ENCODE data around the gene NAAA. TPM values are rescaled to one million over a fixed set of nuclear protein-coding genes. Genes with fewer than 3 reads are reported as not detected.

The NAAA gene
- polyA plus RNA-seq, 1 of the 3 experiments (the other 2 are of a cell fraction) = 3.5 TPM

DNA sequence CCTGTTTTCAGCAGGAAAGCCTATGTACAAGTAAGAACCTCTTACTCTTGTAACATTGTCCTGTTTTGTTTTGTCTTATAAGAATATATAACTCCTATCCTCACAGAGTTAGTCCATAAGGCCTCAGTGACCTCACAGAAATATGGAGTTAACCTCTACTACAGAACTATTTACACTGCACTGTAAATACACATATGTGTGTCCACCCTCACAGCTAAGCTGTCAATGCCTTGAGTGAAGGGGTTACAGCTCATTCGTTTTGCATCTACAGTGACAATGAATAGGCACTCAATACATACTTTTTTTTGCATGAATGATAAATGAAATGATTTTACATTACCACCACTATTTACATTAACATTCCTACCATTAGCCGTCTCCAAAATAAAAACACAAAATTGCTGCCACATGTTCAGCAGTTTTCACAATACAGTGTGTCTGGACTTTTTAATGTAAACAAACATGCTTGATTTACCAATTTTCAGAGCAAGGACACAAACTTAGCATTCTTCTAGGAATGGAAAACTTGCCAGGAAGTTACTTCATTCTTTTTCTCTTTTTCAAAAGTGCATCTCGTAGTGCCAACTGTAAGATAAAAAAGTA, 9.5 kb upstream of the NAAA start (continued):
- TF ChIP-seq, protein P1, sequence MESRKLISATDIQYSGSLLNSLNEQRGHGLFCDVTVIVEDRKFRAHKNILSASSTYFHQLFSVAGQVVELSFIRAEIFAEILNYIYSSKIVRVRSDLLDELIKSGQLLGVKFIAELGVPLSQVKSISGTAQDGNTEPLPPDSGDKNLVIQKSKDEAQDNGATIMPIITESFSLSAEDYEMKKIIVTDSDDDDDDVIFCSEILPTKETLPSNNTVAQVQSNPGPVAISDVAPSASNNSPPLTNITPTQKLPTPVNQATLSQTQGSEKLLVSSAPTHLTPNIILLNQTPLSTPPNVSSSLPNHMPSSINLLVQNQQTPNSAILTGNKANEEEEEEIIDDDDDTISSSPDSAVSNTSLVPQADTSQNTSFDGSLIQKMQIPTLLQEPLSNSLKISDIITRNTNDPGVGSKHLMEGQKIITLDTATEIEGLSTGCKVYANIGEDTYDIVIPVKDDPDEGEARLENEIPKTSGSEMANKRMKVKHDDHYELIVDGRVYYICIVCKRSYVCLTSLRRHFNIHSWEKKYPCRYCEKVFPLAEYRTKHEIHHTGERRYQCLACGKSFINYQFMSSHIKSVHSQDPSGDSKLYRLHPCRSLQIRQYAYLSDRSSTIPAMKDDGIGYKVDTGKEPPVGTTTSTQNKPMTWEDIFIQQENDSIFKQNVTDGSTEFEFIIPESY (IDR thresholded peaks at IDR 0.05; ENCODE audit: borderline replicate concordance, low read depth) = no peak
- no peak for TF ChIP-seq RAD21 (IDR thresholded peaks at IDR 0.05; ENCODE audit: low read length)

DNA sequence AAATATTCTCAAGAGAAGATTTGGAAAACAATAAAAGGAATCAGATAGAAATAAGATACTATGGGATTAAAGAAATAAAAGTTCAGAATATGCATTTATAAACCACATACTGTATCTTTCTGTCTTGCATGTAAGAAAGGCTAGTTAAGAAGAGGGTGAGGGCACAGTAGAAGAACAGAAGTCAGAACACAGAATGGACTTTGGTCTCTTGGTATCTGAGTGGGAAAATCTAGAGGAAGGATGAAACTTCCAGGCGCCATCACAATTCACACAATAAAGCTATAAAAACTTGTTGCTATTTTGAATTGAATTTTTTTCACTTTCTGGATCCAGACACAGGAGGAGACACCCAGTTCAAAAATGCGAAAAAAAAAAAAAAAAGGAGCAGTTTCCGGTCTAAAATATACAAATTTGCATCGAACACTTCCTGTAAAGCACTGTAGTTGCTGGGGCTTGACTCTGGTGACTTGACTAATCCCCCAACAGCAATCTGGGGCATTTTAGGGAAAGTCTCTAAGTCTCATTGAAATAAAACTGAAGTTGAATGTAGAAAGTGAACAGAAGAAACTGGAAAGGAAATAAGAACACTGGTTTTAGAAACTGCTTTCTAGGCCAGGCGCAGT, 8.1 kb upstream of the NAAA start:
- H3K4me2 ChIP-seq = no peak overlapping the region
- no peaks in the 10 kb centered on the region for H3K4me1 ChIP-seq (ENCODE audit: control insufficient read depth in 1 of 2, insufficient read depth in 2 of 2, low read depth in 1 of 2, low read length in 1 of 2)
- no peak overlapping the region for H2AFZ ChIP-seq (ENCODE audit: low read depth)
- ChIA-PET CTCF (interaction anchor here (1.8 kb wide), 1 partner anchor 53 kb away, joined by 3 read pairs; no protein-coding TSS in a partner anchor), POLR2A (interaction anchor here (0.7 kb wide), 1 partner anchor 12 kb away, joined by 6 read pairs; no protein-coding TSS in a partner anchor)
- WGBS (ENCODE audit: low lambda C conversion rate) = 72% methylated on average over 5 of the region's 5 CpGs
- H4K20me1 ChIP-seq (ENCODE audit: insufficient read depth) = no peaks in the 10 kb centered on the region
- H3K9ac ChIP-seq = no peak overlapping the region
- no peaks in the 10 kb centered on the region for H3K9me3 ChIP-seq
- no peak overlapping the region for H3K4me3 ChIP-seq (ENCODE audit: low read depth in 2 of 2, low read length in 1 of 2)
- H3F3A ChIP-seq (replicated peaks; ENCODE audit: insufficient read depth) = no peaks in the 10 kb centered on the region
- no peak overlapping the region for H3K27ac ChIP-seq (ENCODE audit: low read depth in 2 of 2, low read length in 1 of 2)
- TF ChIP-seq, protein P2, sequence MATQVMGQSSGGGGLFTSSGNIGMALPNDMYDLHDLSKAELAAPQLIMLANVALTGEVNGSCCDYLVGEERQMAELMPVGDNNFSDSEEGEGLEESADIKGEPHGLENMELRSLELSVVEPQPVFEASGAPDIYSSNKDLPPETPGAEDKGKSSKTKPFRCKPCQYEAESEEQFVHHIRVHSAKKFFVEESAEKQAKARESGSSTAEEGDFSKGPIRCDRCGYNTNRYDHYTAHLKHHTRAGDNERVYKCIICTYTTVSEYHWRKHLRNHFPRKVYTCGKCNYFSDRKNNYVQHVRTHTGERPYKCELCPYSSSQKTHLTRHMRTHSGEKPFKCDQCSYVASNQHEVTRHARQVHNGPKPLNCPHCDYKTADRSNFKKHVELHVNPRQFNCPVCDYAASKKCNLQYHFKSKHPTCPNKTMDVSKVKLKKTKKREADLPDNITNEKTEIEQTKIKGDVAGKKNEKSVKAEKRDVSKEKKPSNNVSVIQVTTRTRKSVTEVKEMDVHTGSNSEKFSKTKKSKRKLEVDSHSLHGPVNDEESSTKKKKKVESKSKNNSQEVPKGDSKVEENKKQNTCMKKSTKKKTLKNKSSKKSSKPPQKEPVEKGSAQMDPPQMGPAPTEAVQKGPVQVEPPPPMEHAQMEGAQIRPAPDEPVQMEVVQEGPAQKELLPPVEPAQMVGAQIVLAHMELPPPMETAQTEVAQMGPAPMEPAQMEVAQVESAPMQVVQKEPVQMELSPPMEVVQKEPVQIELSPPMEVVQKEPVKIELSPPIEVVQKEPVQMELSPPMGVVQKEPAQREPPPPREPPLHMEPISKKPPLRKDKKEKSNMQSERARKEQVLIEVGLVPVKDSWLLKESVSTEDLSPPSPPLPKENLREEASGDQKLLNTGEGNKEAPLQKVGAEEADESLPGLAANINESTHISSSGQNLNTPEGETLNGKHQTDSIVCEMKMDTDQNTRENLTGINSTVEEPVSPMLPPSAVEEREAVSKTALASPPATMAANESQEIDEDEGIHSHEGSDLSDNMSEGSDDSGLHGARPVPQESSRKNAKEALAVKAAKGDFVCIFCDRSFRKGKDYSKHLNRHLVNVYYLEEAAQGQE (IDR thresholded peaks at IDR 0.05; ENCODE audit: low read depth, low read length) = no peak
- TF ChIP-seq TCF12 (IDR thresholded peaks at IDR 0.05) = no peak
- no peak for TF ChIP-seq GATA2 (CRISPR knock-in tag; IDR thresholded peaks at IDR 0.05)
- TF ChIP-seq, protein P3, sequence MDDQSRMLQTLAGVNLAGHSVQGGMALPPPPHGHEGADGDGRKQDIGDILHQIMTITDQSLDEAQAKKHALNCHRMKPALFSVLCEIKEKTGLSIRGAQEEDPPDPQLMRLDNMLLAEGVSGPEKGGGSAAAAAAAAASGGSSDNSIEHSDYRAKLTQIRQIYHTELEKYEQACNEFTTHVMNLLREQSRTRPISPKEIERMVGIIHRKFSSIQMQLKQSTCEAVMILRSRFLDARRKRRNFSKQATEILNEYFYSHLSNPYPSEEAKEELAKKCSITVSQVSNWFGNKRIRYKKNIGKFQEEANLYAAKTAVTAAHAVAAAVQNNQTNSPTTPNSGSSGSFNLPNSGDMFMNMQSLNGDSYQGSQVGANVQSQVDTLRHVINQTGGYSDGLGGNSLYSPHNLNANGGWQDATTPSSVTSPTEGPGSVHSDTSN (IDR thresholded peaks at IDR 0.05) = no peak
- TF ChIP-seq NFIC (IDR thresholded peaks at IDR 0.05; ENCODE audit: borderline replicate concordance) = no peak
- no peak for TF ChIP-seq RAD21 (IDR thresholded peaks at IDR 0.05; ENCODE audit: low read length)
- TF ChIP-seq GABPA (IDR thresholded peaks at IDR 0.05; ENCODE audit: low read depth) = no peak
- peaks cover 82 to 88% of the 10 kb centered on the region in 2 experiments for H3K36me3 ChIP-seq (replicated peaks in 1 of 2; ENCODE audit: control insufficient read depth in 1 of 2, insufficient read depth in 2 of 2, low read length in 1 of 2)
- H3K27me3 ChIP-seq (ENCODE audit: insufficient read depth) = no peaks in the 10 kb centered on the region
- H3K79me2 ChIP-seq (ENCODE audit: insufficient read depth) = no peaks in the 10 kb centered on the region
- H3K9me2 ChIP-seq = no peaks in the 10 kb centered on the region
- DNase-seq = no peak

All from SK-N-SH (cell line).